ENCODE data around the gene NDUFS7.
A peak's percentile ranks its signal among the peaks of the same experiment; 100 is the strongest.

The NDUFS7 gene

DNA sequence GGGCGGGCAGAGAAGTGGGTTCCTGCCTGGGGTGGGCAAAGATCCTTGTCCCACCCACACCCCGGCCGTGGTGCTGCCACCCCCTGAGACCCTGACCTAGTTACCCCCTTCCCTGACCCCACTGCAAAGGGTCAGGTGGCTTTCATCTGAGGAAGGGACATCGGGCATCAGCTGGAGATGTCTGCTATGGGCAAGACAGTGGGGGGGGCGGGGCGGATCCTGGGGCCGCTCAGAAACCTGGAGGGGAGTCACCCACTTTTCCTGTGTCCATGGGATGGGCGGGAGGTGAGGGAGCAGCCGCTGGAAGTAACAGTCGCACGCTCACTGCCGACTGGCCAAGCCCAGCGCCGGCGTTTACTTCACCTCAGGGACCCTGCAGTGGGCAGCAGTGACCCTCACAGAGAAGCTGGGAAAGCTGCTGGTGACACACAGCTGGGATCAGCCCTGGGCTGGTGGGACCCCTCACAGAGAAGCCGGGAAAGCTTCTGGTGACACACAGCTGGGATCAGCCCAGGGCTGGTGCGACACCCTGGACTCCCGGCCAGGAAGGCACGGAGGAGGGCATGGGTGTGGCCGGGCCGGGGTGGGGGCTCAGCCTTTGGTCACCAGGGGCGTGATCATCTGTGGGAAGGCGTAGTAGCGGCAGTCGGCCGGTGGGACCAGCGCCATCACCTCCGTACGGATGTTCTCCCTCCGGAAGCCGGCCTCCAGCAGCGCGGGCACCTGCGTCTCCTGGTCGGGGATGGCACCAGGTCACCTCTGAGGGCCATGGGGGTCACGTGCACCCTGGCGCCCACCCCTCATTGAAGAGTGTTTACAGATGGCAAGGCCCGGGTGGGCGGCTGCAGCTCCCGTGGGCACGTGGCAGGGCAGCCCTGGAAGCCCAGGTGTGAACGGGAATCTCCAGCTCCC lies 13.3 kb downstream of the NDUFS7 start:
- TF ChIP-seq NFIC (IDR thresholded peaks at IDR 0.05) (no peak), USF1 (IDR thresholded peaks at IDR 0.05) (no peak), YY1 (IDR thresholded peaks at IDR 0.05; ENCODE audit: low read depth) (no peak), TAF1 (IDR thresholded peaks at IDR 0.05; ENCODE audit: low read depth) (no peak), RAD21 (IDR thresholded peaks at IDR 0.05; ENCODE audit: low read depth) (no peak), ZBTB7A (IDR thresholded peaks at IDR 0.05; ENCODE audit: low read depth) (peak; percentile 36; the same call in 1 of the 2 replicates), CEBPB (IDR thresholded peaks at IDR 0.05) (no peak), REST (IDR thresholded peaks at IDR 0.05; ENCODE audit: low read depth) (no peak)

- TF ChIP-seq NFIC (IDR thresholded peaks at IDR 0.05) (no peak), ZBTB7A (IDR thresholded peaks at IDR 0.05; ENCODE audit: low read depth) (no peak), CEBPB (IDR thresholded peaks at IDR 0.05) (no peak), RAD21 (IDR thresholded peaks at IDR 0.05; ENCODE audit: low read depth) (no peak), REST (IDR thresholded peaks at IDR 0.05; ENCODE audit: low read depth) (no peak), TEAD4 (IDR thresholded peaks at IDR 0.05) (no peak), YY1 (IDR thresholded peaks at IDR 0.05; ENCODE audit: low read depth) (no peak), TAF1 (IDR thresholded peaks at IDR 0.05; ENCODE audit: low read depth) (no peak), EGR1 (IDR thresholded peaks at IDR 0.05) (no peak), TCF12 (IDR thresholded peaks at IDR 0.05; ENCODE audit: low read depth) (no peak)
Observed at GRCh38 chr19:1397838-1398237, 14.1 kb downstream of the NDUFS7 start.

GRCh38 chr19:1399079-1399478 lies 15.4 kb downstream of the NDUFS7 start:
- no peak for TF ChIP-seq TCF12 (IDR thresholded peaks at IDR 0.05; ENCODE audit: low read depth)
- no peak for TF ChIP-seq TEAD4 (IDR thresholded peaks at IDR 0.05)
- no peak for TF ChIP-seq USF1 (IDR thresholded peaks at IDR 0.05)
- no peak for TF ChIP-seq NFIC (IDR thresholded peaks at IDR 0.05)
- no peak for TF ChIP-seq RAD21 (IDR thresholded peaks at IDR 0.05; ENCODE audit: low read depth)
- no peak for TF ChIP-seq TAF1 (IDR thresholded peaks at IDR 0.05; ENCODE audit: low read depth)
- TF ChIP-seq EP300 (IDR thresholded peaks at IDR 0.05; ENCODE audit: borderline replicate concordance): no peak
- TF ChIP-seq CREB1 (IDR thresholded peaks at IDR 0.05; ENCODE audit: low read depth): no peak
- TF ChIP-seq ZBTB7A (IDR thresholded peaks at IDR 0.05; ENCODE audit: low read depth): no peak
- no peak for TF ChIP-seq REST (IDR thresholded peaks at IDR 0.05; ENCODE audit: low read depth)

DNA sequence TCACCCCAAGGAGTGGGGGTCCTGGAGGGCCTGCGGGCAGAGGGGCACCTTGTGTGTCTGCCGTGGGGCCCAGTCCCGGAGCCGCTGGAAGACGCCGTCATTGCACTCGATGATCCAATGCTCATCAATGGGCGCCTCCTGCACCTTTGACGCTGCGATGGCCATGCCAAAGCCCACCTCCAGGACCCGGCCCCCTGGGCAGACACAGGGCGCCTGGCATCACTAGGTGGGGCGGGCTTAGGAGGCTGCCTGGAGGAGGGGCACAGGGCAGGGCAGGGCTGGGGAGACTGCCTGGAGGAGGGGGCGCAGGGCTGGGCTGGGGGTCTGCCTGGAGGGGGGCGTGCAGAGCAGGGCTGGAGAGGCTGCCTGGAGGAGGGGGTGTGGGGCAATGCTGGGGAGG lies 16.0 kb downstream of the NDUFS7 start:
- TF ChIP-seq USF1 (IDR thresholded peaks at IDR 0.05) (no peak), TAF1 (IDR thresholded peaks at IDR 0.05; ENCODE audit: low read depth) (no peak), TEAD4 (IDR thresholded peaks at IDR 0.05) (no peak), FOXM1 (IDR thresholded peaks at IDR 0.05; ENCODE audit: borderline replicate concordance, low read depth) (no peak), CREB1 (IDR thresholded peaks at IDR 0.05; ENCODE audit: low read depth) (no peak), ZBTB7A (IDR thresholded peaks at IDR 0.05; ENCODE audit: low read depth) (no peak), REST (IDR thresholded peaks at IDR 0.05; ENCODE audit: low read depth) (no peak), TCF12 (IDR thresholded peaks at IDR 0.05; ENCODE audit: low read depth) (no peak), YY1 (IDR thresholded peaks at IDR 0.05; ENCODE audit: low read depth) (no peak), MAX (IDR thresholded peaks at IDR 0.05) (no peak), EP300 (IDR thresholded peaks at IDR 0.05; ENCODE audit: borderline replicate concordance) (no peak), RAD21 (IDR thresholded peaks at IDR 0.05; ENCODE audit: low read depth) (no peak), CEBPB (IDR thresholded peaks at IDR 0.05) (no peak), EGR1 (IDR thresholded peaks at IDR 0.05) (no peak), NFIC (IDR thresholded peaks at IDR 0.05) (no peak)
